Glutamatergic neuron (in vitro differentiated cells): ENCODE measurements around the gene DENND10. TPM values are rescaled to one million over a fixed set of nuclear protein-coding genes. Genes with fewer than 3 reads are reported as not detected.

Experiments used
- DNase-seq: peaks from one replicate; pipeline ENCODE4 v3.0.0; 2022
- H3K27ac Mint-ChIP-seq: one replicate; pipeline ENCODE4 v1.8.0; 2020; ENCODE audit warnings: mild to moderate bottlenecking, mixed read lengths, inconsistent platforms; ENCODE audit not compliant: unreplicated experiment
- H3K27me3 Mint-ChIP-seq: one replicate; pipeline ENCODE4 v1.8.0; 2020; ENCODE audit warnings: mild to moderate bottlenecking, moderate library complexity, mixed read lengths, inconsistent platforms; ENCODE audit not compliant: unreplicated experiment
- H3K36me3 Mint-ChIP-seq: one replicate; pipeline ENCODE4 v1.8.0; 2020; ENCODE audit warnings: mild to moderate bottlenecking, mixed read lengths, inconsistent platforms; ENCODE audit not compliant: unreplicated experiment
- H3K4me1 Mint-ChIP-seq: one replicate; pipeline ENCODE4 v1.8.0; 2020; ENCODE audit warnings: mild to moderate bottlenecking, low read depth, mixed read lengths, inconsistent platforms; ENCODE audit not compliant: unreplicated experiment
- H3K4me3 Mint-ChIP-seq: one replicate; pipeline ENCODE4 v1.8.0; 2020; ENCODE audit warnings: mild to moderate bottlenecking, mixed read lengths, inconsistent platforms; ENCODE audit not compliant: unreplicated experiment
- H3K9me3 Mint-ChIP-seq: one replicate; pipeline ENCODE4 v1.8.0; 2020; ENCODE audit warnings: mild to moderate bottlenecking, moderate library complexity, mixed read lengths, inconsistent platforms; ENCODE audit not compliant: unreplicated experiment
- total RNA-seq: library from RNA; stranded (reverse); fragmentation: NEBNext Ultra II Directional; extraction: Animal tissue kit (Norgen Biotek cat#: 25700); gene quantifications from one replicate; pipeline ENCODE4 v1.2.1, GENCODE V29; 2021; ENCODE audit not compliant: unreplicated experiment
- TF ChIP-seq, protein P1 (sequence below): fragments of 200-600 bp; sonication (generic); IDR thresholded peaks from one replicate; pipeline ENCODE4 v1.5.0; 2021; ENCODE audit not compliant: partially characterized antibody, unreplicated experiment

Gene DENND10
- total RNA-seq, 1 donor from 2014 or later = 39.9 TPM

GRCh38 chr10:119079599-119080520, 24.1 kb upstream of the DENND10 start:
- H3K4me3 Mint-ChIP-seq = peak overlapping the region; percentile 100
- no peaks in the 10 kb centered on the region for H3K36me3 Mint-ChIP-seq
- peaks cover 14% of the 10 kb centered on the region for H3K9me3 Mint-ChIP-seq
- peak; percentile 80 for DNase-seq
- TF ChIP-seq, protein P1, sequence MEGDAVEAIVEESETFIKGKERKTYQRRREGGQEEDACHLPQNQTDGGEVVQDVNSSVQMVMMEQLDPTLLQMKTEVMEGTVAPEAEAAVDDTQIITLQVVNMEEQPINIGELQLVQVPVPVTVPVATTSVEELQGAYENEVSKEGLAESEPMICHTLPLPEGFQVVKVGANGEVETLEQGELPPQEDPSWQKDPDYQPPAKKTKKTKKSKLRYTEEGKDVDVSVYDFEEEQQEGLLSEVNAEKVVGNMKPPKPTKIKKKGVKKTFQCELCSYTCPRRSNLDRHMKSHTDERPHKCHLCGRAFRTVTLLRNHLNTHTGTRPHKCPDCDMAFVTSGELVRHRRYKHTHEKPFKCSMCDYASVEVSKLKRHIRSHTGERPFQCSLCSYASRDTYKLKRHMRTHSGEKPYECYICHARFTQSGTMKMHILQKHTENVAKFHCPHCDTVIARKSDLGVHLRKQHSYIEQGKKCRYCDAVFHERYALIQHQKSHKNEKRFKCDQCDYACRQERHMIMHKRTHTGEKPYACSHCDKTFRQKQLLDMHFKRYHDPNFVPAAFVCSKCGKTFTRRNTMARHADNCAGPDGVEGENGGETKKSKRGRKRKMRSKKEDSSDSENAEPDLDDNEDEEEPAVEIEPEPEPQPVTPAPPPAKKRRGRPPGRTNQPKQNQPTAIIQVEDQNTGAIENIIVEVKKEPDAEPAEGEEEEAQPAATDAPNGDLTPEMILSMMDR = no peak
- peak overlapping the region; percentile 97 for H3K27ac Mint-ChIP-seq
- peaks cover 11% of the 10 kb centered on the region for H3K4me1 Mint-ChIP-seq
- H3K27me3 Mint-ChIP-seq = peaks cover 12% of the 10 kb centered on the region

GRCh38 chr10:119080521-119081259, 23.2 kb upstream of the DENND10 start, which contains the start of gene EIF3A:
Gene EIF3A, minus strand, starts transcription at chr10:119080817. Its CDS starts 141 bp downstream, at chr10:119080676.
- no peaks in the 10 kb centered on the region for H3K36me3 Mint-ChIP-seq
- peaks cover 14% of the 10 kb centered on the region for H3K4me1 Mint-ChIP-seq
- peak within 1 kb of the TSS; percentile 100 for H3K4me3 Mint-ChIP-seq
- peaks cover 14% of the 10 kb centered on the region for H3K9me3 Mint-ChIP-seq
- peak; percentile 93 for DNase-seq
- TF ChIP-seq, protein P1 = no peak
- H3K27me3 Mint-ChIP-seq = peaks cover 12% of the 10 kb centered on the region
- peak within 1 kb of the TSS; percentile 97 for H3K27ac Mint-ChIP-seq

- H3K27ac Mint-ChIP-seq = no peak overlapping the region
- H3K36me3 Mint-ChIP-seq = no peaks in the 10 kb centered on the region
- H3K9me3 Mint-ChIP-seq = peaks cover 9% of the 10 kb centered on the region
- no peak for DNase-seq
- peaks cover 6% of the 10 kb centered on the region for H3K27me3 Mint-ChIP-seq
- peaks cover 3% of the 10 kb centered on the region for H3K4me1 Mint-ChIP-seq
- no peak overlapping the region for H3K4me3 Mint-ChIP-seq
- TF ChIP-seq, protein P1 = no peak
Observed at GRCh38 chr10:119084896-119085295, 19.0 kb upstream of the DENND10 start.

GRCh38 chr10:119087271-119087882, 16.5 kb upstream of the DENND10 start:
- DNase-seq = no peak
- peaks cover 3% of the 10 kb centered on the region for H3K4me1 Mint-ChIP-seq
- no peaks in the 10 kb centered on the region for H3K36me3 Mint-ChIP-seq
- H3K27me3 Mint-ChIP-seq = peaks cover 2% of the 10 kb centered on the region
- peaks cover 6% of the 10 kb centered on the region for H3K9me3 Mint-ChIP-seq
- H3K4me3 Mint-ChIP-seq = no peak overlapping the region
- TF ChIP-seq, protein P1 = no peak
- H3K27ac Mint-ChIP-seq = no peak overlapping the region
